ENCODE results near the gene COPG1.

DNA sequence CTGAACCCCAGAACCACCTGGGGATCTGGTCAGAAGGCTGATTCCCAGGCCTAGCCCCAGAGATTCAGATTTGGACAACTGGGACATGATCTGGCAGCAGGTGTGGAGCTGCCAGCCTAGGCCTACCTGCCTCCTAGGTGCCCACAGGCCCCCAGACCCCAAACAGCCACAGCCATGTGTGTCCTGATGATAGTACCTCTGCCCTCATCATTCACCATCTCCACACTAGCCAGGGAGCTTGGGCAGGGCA, 63.9 kb downstream of the COPG1 start:
- TF ChIP-seq EP300 (IDR thresholded peaks at IDR 0.05) (no peak), POLR2A (IDR thresholded peaks at IDR 0.05) (no peak), POLR2AphosphoS5 (IDR thresholded peaks at IDR 0.05) (no peak)
- TF ChIP-seq, protein P1, sequence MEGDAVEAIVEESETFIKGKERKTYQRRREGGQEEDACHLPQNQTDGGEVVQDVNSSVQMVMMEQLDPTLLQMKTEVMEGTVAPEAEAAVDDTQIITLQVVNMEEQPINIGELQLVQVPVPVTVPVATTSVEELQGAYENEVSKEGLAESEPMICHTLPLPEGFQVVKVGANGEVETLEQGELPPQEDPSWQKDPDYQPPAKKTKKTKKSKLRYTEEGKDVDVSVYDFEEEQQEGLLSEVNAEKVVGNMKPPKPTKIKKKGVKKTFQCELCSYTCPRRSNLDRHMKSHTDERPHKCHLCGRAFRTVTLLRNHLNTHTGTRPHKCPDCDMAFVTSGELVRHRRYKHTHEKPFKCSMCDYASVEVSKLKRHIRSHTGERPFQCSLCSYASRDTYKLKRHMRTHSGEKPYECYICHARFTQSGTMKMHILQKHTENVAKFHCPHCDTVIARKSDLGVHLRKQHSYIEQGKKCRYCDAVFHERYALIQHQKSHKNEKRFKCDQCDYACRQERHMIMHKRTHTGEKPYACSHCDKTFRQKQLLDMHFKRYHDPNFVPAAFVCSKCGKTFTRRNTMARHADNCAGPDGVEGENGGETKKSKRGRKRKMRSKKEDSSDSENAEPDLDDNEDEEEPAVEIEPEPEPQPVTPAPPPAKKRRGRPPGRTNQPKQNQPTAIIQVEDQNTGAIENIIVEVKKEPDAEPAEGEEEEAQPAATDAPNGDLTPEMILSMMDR (IDR thresholded peaks at IDR 0.05): no peak

All from sigmoid colon (tissue), 4 donors.